HG03196 (cell line): Measurements from ENCODE around the gene RNF10.
"Not testable (repeated sequence)": the region's sequence is repeated elsewhere in the genome, so short reads cannot be mapped to it uniquely, and the experiment has no call there.

Experiments
- ATAC-seq: cut with Tn5 transposase; IDR thresholded peaks from one replicate; pipeline ENCODE4 v1.9.1; 2021; ENCODE audit not compliant: unreplicated experiment

RNF10 gene

GRCh38 chr12:120579179-120579578 lies 45.0 kb downstream of the RNF10 start:
- ATAC-seq = no peak

DNA sequence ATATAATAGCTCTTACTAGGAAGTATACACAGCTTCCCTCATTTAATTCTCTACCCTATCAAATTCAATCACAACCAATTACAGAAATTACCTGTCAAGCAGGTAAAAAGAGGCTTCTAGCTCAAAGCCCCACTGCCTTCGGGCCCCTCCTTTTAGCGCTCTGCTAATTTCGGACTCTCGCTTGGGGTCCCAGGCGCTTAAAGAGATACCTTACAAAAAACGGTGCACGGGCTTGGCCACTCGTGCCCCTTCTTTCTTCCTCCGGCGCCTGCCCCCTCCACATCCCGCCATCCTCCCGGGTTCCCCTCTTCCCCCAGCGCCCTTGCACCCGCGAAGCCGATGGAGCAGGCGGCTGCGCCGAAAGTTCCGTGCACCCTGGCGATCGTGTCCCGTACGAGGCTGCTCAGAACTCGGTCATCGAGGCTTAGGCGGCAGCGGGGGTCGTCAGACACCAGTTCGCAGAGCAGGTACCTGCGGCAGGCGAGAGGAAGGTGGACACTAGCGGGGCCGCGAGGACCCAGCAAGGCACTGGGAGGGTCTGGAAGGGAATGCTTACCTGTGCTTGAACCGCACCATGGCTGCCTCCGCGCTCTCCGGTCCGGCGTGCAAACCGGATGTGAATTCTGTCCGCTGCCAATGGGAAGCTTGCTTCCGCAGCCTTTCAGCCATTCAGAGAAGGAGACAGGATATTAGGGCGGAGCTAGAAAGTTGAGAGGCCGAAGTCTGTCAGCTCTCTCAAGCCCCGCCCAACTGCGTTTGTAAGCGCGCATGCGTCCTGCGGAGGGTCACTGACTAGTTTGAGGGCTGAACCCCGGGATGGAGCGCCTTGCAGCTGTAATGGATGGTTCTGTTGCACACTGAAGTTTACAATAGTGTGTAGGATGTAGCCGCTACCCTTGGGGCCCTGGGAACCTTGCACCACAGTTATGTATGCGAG lies 46.9 kb downstream of the RNF10 start, which contains the start of gene POP5:
Gene POP5 (minus strand): TSS at position 616 of the 937 bp plus-strand sequence. CDS start 40 bp downstream, at position 576.
- peak; percentile 94 for ATAC-seq

DNA sequence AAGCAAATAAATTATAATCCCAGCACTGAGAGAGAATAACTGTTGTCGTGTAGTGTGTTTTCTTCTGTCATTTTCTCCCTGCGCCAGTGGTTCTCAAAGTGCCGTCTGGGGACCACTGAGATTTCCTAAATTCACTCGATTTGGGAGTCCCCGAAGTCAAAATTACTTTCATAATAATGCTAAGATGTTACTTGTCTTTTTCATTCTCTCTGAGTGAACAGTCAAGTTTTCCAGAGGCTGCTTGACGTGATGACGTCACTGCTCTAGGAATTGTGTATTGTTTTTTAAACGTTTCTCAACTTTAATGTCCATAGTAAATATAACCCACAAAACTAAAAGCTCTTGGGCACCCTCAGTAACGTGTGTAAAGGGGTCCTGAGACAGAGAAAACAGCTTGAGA lies 47.8 kb downstream of the RNF10 start:
- no peak for ATAC-seq

- no peak for ATAC-seq
These were observed 49.4 kb downstream of the RNF10 start for GRCh38 chr12:120583478-120584030.

- no peak for ATAC-seq
These were observed 50.4 kb downstream of the RNF10 start for GRCh38 chr12:120584343-120585149.

GRCh38 chr12:120586206-120586605 lies 52.0 kb downstream of the RNF10 start:
- ATAC-seq = no peak

GRCh38 chr12:120586860-120587259 lies 52.7 kb downstream of the RNF10 start:
- no peak for ATAC-seq

DNA sequence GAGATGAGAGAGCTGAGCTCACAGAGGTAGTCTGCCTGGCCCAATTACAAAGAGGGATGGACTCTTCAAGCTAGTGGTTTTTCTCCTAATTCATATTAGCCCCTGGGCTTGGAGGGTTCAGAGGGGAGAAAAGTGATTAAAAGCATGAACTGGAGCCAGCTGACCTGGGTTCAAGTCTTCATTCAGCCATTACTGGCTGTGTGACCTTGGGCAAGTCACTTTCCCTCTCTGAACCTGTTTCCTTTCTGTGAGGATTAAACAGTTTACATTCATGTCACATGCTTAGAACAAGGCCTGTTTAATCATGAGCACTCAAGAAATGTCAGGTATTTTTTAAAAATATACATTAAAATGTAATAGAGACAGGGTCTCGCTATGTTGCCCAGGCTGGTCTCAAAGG lies 54.2 kb downstream of the RNF10 start:
- ATAC-seq = no peak

DNA sequence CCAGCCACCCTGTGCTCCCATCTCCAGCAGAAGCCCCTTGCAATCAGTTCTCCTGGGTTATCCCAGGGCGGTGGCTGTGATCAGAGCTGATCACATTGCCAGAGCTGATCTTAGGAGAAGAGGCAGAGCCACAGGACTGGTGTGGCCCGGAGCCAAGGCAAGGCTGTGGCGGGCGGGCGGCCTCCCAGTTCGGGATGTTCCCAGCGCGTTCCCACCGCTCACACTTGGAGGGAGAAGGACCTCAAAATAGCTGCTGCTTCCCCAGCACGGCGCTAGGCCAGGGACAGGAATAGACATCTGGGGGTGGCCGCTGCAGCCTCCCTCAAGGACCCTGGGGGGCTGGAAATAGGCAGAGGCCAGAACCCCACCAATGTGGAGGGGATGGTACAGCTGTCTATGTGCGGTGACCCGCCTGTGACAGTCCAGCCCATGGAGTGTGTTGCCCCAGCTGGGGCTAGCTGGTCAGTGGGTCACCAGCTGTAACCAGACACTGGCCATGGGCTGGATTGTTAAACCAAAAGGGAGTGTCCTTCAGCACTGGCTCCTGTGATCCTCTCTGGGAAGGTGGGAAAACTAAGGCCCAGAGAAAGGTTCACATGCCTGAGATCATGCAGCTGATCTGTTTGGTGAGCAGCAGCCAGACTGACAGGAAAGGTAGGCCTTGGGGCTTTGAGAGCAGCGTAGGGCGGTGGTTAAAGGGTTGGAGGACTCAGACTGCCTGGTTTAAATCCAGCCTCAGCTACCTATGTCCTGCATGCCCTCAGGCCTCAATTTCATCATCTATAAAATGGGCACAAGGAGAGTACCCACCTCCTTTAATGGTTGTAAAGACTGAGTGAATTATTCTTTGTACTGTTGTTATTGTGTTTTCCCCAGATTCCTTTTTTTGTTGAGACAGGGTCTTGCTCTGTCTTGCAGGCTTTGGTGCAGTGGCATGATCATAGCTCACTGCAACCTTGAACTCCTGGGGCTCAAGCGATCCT lies 55.1 kb downstream of the RNF10 start:
- no peak for ATAC-seq

GRCh38 chr12:120590741-120591407 lies 56.7 kb downstream of the RNF10 start:
- ATAC-seq = no peak

DNA sequence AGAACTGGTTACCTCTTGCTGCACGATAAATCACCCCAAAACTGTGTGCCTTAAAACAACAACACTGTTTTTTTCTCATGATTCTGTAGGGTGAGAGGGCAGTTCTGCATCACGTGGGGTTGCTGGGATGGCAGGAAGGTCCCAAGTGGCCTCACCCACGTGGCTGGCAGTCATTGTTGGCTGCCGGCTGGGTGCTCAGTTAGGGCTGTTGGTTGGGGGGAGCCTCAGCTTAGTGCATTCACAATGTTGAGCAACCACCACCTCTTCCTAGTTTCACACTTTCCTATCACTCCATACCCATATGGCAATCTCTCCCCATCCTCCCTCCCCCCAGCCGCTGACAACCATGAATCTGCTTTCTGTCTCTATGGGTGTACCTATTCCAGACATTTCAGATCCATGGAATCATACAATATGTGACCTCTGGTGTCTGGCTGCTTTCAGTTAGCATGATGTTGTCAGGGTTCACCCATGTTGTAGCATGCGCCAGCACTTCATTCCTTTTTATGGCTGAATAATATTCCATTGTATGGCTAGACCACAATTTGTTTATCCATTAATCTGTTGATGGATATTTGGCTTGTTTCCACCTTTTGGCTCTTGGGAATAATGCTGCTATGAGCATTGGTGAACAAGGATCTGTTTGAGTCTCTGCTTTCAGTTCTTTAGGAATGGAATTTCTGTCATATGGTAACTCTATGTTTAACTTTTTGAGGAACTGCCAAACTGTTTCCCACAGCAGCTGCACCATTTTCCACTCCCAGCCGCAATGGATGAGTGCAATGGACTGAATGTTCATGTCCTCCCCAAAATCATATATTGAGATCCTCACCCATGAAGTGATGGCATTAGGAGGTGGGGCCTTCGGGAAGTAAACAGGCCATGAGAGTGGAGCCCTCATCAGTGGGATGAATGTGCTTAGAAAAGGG lies 58.2 kb downstream of the RNF10 start:
- no peak for ATAC-seq

DNA sequence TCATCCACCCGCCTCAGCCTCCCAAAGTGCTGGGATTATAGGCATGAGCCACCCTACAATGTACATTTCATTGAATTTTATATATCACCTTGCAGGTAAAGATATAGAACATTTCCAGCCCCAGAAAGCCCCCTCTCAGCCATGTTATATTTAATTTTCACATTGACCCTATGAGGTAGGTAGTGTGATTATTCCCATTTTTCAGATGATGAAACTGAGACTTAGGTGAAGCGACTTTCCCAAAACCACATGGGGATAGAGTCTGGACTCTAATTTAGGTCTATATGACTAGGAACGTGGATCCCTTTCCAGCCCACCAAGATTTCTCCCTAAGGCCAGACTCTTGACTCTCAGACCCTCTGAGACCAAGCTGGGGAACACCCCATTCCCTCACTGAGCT lies 62.7 kb downstream of the RNF10 start:
- ATAC-seq = no peak

- no peak for ATAC-seq
These were observed 63.7 kb downstream of the RNF10 start for GRCh38 chr12:120597861-120598260.

GRCh38 chr12:120598674-120599463 lies 64.7 kb downstream of the RNF10 start:
- no peak for ATAC-seq

GRCh38 chr12:120599672-120600552 lies 65.8 kb downstream of the RNF10 start:
- ATAC-seq = no peak

DNA sequence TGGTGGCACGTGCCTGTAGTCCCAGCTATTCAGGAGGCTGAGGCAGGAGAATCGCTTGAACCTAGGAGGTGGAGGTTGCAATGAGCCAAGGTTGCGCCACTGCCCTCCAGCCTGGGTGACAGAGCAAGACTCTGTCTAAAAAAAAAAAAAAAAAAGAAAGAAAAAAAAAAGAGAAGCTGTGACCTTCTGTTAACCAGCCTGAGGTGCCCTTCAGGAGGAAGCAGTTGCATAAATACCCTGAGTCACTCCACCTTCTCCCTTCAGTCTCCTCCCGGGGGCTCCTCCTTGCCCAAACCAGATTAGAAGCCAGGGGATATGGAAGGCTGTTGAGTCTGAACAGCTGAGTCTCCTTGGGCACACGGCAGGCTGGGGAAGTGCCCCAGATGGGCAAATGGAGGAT lies 68.3 kb downstream of the RNF10 start:
- ATAC-seq = not testable (repeated sequence)

GRCh38 chr12:120610560-120610959 lies 76.4 kb downstream of the RNF10 start:
- ATAC-seq = no peak
